Lower leg skin (tissue), 3 donors: Measurements from ENCODE around the gene SETD4.

Experiments used
- POLR2A ChIP-seq, 2 donors: fragments of 450-650 bp; IDR thresholded peaks; one replicate each; pipeline ENCODE4 v1.6.1; 2016 to 2017; ENCODE audit warnings: antibody characterized with exemption in 2 of 2, mild to moderate bottlenecking in 1 of 2, moderate library complexity in 1 of 2
- TF ChIP-seq, protein P1 (sequence below), 3 donors: fragments of 450-650 bp; IDR thresholded peaks; one replicate each; pipeline ENCODE4 v1.5.1; 2016; ENCODE audit warnings: antibody characterized with exemption in 3 of 3, mild to moderate bottlenecking in 3 of 3, moderate library complexity in 2 of 3

GRCh38 chr21:36097427-36098181, 37.3 kb upstream of the SETD4 start:
- TF ChIP-seq, protein P1, sequence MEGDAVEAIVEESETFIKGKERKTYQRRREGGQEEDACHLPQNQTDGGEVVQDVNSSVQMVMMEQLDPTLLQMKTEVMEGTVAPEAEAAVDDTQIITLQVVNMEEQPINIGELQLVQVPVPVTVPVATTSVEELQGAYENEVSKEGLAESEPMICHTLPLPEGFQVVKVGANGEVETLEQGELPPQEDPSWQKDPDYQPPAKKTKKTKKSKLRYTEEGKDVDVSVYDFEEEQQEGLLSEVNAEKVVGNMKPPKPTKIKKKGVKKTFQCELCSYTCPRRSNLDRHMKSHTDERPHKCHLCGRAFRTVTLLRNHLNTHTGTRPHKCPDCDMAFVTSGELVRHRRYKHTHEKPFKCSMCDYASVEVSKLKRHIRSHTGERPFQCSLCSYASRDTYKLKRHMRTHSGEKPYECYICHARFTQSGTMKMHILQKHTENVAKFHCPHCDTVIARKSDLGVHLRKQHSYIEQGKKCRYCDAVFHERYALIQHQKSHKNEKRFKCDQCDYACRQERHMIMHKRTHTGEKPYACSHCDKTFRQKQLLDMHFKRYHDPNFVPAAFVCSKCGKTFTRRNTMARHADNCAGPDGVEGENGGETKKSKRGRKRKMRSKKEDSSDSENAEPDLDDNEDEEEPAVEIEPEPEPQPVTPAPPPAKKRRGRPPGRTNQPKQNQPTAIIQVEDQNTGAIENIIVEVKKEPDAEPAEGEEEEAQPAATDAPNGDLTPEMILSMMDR (IDR thresholded peaks at IDR 0.05): no peak
- TF ChIP-seq POLR2A (IDR thresholded peaks at IDR 0.05): no peak
